HG02970 (cell line): ENCODE data around the gene CD38.
"Not testable (repeated sequence)": the region's sequence is repeated elsewhere in the genome, so short reads cannot be mapped to it uniquely, and the experiment has no call there.

ENCODE experiments used
- ATAC-seq: cut with Tn5 transposase; IDR thresholded peaks from one replicate; pipeline ENCODE4 v1.9.1; 2021; ENCODE audit warnings: mild to moderate bottlenecking, moderate library complexity, moderate number of reproducible peaks; ENCODE audit not compliant: unreplicated experiment, low FRiP score

Gene CD38

GRCh38 chr4:15758294-15758693 is 19.8 kb upstream of the CD38 start:
- ATAC-seq, result no peak

DNA sequence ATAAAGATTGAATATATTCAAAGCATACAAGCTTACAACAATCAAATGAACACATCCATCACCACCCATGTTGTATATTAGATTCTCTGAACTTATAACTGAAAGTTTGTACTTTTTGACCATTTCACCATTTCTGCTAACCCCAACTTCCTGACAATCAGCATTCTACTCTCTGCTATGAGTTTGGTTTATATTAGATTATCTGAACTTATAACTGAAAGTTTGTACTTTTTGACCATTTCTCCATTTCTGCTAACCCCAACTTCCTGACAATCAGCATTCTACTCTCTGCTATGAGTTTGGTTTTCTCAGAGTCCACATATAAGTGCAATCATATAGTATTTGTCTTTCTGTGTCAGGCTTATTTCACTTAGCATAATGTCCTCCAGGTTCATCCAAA is 15.7 kb upstream of the CD38 start:
- not testable (repeated sequence) for ATAC-seq

DNA sequence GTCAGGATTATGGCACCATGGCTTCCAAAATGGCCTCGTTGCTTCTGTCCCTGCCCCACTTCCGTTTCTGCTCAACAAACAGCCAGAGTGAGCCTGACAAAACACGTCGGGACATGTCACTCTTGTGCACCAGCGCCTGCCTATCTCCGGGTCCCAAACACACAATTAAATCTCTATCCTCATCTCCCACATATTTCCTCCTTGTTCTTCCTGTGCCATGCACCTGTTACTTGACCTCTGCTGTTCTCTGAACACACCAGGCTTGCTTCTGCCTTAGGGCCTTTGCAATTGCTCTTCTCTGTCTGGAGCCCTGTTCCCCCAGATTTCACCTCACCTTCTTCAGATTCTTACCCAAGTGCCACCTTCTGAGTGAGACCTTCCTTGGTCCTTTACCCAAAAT is 12.7 kb upstream of the CD38 start:
- ATAC-seq, result no peak

DNA sequence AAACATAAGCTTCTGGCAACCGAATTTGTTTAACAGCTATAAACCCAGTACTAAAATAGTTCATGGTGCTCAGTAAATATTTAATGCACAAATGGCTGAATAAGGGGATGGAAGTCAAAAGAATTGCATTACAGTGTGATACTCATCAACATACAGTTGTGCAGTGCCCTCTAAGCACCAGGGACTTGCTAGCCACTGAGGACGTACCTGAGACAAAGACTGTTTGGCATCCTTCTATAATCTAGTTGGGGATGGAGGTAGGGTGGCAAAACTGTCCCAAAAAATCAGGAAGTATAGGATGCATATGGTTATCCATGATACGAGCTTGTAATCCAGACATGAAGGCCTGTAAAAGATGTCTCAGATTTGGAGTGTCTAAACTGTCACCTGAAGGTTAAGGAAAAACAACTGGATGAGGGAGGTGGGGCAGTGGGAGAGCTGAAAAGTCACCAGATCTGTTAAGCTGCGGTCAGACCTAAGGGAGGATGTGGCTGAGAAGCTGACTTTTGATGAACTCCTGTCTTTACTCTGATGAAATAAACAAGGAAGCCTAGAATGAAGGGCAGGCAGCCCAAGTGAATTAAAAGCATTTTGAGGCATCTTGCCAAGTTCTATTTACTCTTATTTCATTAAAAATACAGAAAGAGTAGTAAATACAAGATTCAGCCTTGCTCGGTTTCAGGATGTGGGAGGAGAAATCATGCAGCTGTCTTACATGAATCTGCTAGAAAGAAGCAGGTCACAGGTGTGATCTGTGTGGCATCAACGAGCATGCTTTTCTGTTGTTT is 12.0 kb upstream of the CD38 start:
- ATAC-seq, result no peak

DNA sequence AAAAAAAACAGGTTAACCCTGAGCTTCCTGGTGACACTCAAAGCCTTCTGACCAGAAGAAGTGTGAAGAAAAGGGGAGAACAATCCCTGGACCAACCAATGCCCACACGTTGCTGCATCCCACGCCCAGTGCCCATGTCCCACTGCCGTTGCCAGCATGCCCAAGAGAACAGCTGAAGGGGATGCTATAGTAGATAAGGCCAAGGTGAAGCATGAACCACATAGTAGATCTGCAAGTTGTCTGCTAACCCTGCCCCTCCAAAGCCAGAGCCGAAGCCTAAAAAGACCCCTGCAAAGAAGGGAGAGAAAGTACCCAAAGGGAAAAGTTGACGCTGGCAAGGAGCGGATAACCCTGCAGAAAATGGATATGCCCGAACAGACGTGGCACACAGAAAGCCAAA is 11.3 kb upstream of the CD38 start:
- no peak for ATAC-seq

DNA sequence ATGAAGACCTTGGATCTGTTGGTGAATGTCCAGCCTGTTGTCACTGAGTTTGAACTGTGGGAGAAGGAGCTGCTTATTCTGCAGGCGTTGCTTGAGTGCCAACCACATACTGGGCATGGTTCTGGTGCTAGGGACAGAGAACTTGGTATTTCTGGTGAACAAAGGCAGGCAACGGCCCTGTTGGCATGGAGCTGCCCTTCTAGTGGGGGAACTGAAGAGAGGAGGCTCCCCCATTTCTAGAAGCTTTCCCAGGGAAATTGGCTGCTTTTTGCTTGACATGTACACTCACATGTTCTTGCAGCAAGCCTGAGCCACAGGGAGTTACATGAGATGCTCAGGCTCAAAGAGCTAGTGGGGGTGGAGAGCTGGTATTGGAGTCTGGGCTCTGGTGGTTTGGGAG is 8.9 kb upstream of the CD38 start:
- no peak for ATAC-seq

DNA sequence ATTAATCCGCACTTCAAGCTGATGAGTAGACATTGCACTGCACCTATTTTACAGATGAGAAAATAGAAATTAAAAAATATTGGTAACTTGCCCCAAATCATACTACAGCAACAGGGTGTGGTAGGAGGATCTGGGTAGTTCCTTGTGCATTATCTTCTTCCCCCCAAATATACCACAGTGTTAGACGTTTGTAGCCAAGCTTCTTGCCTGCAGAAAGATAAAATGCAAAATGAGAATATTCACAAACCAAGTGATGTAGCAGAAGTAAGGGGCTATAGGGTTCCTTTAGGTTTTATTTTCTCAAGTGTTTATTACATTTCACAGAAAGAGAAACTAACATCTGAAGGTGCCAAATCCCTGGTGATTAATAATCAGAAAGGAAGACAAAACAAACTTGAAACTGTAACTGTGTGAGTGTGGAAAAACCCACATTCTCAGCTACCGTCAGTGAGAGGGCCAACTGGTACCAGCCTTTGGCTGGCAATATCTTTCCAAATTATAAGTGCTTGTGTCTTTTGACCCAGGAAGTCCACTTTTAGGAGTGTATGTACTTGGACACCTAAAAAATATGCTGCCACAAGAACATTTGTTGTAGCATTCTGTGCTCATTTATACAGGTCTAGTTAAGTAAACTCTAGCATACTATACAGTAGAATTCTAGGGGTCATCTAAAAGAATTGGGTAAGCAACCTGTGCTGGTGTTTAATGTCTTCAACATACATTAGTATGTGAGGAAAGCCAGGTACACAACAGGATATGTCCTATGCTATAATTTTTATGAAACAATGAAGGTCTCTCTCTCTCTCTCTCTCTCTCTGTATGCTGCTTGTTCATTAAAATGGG is 6.7 kb upstream of the CD38 start:
- peak; percentile 74 for ATAC-seq

DNA sequence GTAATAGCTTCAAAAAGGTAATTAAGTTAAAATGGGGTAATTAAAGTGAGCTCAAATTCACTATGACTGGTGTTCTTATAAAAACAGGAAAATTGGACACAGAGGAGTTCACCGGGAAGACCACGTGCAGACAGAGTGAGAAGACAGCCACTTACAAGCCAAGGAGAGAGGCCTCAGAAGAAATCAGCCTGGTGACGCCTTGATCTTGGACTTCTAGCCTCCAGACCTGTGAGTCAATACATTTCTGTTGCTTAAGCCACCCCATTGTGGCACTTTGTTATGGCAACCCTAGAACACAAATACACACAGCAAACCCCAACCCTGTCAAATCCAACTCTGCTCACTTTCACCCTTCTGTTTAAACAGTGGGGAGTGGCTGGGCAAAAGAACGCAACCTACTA is 4.1 kb upstream of the CD38 start:
- no peak for ATAC-seq

- no peak for ATAC-seq
Observed at GRCh38 chr4:15776871-15777648, 1.1 kb upstream of the CD38 start.

GRCh38 chr4:15777697-15778288 is 335 bp upstream of the CD38 start:
- ATAC-seq, result peak; percentile 4

GRCh38 chr4:15779306-15779705 is 1.2 kb downstream of the CD38 start:
- no peak for ATAC-seq

DNA sequence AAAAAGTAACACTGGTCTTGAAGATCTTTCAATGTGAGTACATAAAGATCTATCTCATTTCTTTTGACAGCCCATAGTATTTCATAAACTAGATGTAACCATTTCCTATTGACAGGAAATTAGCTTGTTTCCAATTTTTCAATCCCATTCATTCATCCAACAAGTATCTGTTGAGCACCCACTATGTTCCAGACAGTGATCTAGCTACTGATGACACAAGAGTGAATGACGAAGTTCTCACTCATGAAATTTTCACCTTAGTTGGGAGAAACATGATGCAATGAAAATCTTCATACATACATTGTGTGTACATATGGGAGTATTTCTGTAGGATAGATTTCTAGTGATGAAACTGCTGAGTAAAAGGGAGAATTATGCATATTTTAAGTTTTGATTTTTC is 1.7 kb downstream of the CD38 start:
- ATAC-seq, result no peak

- ATAC-seq, result no peak
Observed at GRCh38 chr4:15781427-15782095, 3.4 kb downstream of the CD38 start.

GRCh38 chr4:15783676-15784075 is 5.5 kb downstream of the CD38 start:
- ATAC-seq, result no peak

DNA sequence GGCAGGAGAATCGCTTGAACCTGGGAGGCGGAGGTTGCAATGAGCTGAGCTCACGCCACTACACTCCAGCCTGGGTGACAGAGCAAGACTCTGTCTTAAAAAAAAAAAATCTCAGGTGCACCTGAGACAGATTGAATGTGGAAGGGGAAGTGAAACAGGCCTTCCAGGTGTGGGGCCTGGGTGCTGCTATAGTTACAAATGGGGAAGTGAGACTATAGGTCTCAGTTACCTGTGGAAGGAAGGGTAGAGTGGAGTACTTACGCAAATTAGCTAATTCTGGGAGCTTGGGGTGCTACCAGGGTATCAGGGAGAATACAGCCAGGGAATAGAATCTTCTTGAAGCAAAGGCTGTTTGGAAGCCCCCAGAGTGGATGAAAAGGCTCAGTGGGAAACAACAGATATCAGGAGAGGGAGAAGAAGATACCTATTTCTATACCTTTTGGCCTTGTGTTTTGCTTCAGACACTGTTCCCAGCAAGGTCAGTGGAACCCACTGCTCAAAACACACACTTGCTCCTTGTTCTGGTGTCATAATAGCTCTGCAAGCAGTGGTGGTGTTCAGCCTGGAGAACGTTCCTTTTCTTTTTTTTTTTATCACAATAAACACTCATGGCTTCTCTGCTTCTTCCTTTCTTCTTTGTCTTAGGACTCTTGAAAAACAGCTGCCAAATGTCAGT is 7.0 kb downstream of the CD38 start:
- peak; percentile 78 for ATAC-seq

DNA sequence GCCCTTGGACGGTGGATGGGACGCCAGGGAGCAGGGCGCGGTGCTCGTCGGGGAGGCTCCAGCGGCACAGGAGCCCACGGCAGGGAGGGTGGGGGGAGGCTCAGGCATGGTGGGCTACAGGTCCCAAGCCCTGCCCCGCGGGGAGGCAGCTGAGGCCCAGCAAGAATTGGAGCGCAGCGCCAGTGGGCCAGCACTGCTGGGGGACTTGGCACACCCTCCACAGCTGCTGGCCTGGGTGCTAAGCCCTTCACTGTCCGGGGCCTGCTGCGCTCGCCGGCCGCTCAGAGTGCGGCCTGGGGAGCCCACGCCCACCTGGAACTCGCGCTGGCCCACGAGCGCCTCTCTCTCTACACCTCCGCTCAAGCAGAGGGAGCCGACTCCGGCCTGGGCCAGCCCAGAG is 8.6 kb downstream of the CD38 start:
- no peak for ATAC-seq

DNA sequence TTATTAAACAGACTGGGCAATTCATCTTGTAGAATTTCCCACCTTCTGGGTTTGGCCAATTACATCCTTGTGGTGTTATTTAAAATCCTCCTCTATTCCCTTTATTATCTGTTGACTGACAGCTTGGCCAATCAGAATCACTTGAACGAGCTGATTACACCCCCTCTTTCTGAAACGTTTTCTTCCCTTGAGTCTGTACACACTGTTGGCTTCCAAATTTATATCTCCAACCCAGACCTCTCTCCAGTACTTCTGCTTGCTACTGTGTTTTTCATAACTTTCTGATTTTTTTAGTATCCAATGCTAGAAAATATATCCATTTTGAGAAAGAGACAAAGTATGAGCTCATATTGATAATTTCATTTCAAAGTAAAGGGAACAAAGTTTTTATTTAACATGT is 14.8 kb downstream of the CD38 start:
- no peak for ATAC-seq

GRCh38 chr4:15793506-15794363 is 15.6 kb downstream of the CD38 start:
- ATAC-seq, result no peak

DNA sequence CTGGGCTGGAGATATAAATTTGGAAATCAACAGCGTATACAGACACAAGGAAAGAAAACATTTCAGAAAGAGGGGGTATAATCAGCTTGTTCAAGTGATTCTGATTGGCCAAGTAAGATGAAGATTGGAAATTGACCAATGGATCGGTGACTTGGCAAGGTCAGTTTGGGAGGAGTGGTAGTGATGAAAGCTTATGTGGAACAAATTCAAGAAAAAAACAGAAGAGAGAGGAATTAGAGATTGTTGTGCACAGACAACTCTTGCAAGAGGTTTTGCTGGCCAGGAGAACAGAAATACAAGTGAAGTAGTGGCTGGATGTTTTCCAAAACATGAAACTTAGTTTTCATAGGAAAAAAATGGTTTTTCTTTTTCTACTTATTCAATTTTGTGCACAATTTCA is 16.3 kb downstream of the CD38 start:
- no peak for ATAC-seq
